ENCODE results near the gene SORCS2. TPM values are rescaled to one million over a fixed set of nuclear protein-coding genes. Genes with fewer than 3 reads are reported as not detected.

SORCS2 gene
- total RNA-seq, 4 donors from 2014 or later = 1.1 to 2.5 (median 2.0) TPM

DNA sequence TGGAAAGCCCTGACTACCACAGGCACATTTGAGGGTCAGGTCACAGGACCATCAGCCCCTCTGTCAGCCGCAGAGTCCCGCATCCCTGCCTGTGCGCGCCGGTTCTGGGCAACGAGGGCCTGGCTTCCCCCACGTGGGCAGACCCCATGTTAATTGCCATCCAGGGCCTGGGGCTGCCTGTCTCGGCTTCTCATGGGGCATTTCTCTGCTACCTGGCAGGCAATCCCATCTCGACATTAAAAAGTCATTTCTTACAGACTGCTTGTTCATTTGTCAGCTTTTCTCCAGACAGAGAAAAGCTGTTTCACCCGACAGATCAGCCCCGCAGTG lies 45.6 kb upstream of the SORCS2 start:
- TF ChIP-seq CTCF (IDR thresholded peaks at IDR 0.05) (no peak), POLR2A (IDR thresholded peaks at IDR 0.05) (no peak)
- Histone ChIP-seq H3K27me3 (peaks cover 0 to 35% (median 0%) of the 10 kb centered on the region in 4 donors), H3K4me3 (no peak overlapping the region), H3K27ac (no peak overlapping the region), H3K9me3 (no peaks in the 10 kb centered on the region), H3K36me3 (no peaks in the 10 kb centered on the region), H3K4me1 (peaks cover 0 to 19% (median 0%) of the 10 kb centered on the region in 3 donors)
- 60 to 79% methylated on average over 6 to 10 of the region's 11 CpGs for WGBS, 2 donors
- DNase-seq = no peak
- intact Hi-C loops (cut with DNase I) = no loop called here

DNA sequence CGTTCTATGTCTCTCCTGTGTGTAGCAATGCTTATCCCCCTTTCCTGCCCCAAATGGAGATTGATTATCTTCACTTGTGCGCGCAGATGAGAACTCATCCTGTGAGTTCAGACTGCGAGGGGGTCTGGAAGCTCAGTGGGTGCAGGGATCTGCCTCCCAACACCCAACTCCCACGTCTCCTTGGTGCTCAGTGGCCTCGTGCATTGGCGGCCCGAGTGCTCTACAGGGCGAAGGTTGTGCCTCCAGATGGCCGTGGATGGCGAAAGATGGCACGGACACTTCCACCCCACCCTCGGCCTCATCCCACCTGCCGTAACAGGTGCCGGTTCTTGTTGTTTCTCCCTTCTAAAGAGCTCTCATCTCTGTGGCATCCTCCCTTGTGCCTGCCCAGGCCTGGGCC lies 45.1 kb upstream of the SORCS2 start:
- Histone ChIP-seq H3K36me3 (no peaks in the 10 kb centered on the region), H3K27ac (no peak overlapping the region), H3K4me1 (peaks cover 0 to 19% (median 0%) of the 10 kb centered on the region in 3 donors), H3K27me3 (peaks cover 0 to 35% (median 0%) of the 10 kb centered on the region in 4 donors), H3K4me3 (no peak overlapping the region), H3K9me3 (no peaks in the 10 kb centered on the region)
- no peak for DNase-seq
- TF ChIP-seq CTCF (IDR thresholded peaks at IDR 0.05) = no peak
- TF ChIP-seq POLR2A (IDR thresholded peaks at IDR 0.05) = no peak
- intact Hi-C loops (cut with DNase I) = no loop called here
- 83% methylated on average over 6 to 15 of the region's 15 CpGs for WGBS, 2 donors

DNA sequence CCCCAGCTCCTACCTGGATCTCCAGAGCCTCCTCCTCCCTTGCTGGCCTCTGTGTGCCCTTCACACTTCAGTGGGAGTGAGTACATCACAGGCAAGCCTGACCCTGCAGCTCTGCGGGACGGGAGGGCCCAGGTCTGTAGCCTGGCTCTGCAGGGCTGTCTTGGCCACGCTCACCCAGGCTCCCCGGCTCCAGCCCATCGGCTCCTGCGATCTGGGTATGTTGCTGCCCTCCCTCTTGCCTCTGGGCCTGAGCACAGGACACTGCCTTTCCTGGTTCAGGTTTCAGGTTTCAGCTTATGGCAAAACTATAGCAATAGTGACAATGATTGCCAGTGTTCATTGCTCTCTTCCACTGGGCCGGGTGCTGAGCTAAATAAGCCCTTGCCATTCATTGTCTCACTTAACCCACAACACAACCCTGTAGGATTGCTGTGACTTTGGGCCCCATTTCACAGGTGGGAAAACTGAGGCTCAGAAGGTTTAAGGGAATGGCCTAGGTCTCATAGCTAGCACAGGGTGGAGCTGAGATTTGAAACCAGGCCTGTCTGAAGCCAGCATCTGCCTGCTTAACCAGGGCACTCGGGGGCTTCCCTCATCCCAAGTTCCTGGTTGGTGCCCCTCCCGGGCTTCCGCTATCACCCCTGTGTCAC lies 44.6 kb upstream of the SORCS2 start:
- H3K9me3 ChIP-seq = no peaks in the 10 kb centered on the region
- no peak for DNase-seq
- peaks cover 0 to 35% (median 0%) of the 10 kb centered on the region in 4 donors for H3K27me3 ChIP-seq
- no peak overlapping the region for H3K4me3 ChIP-seq
- TF ChIP-seq CTCF (IDR thresholded peaks at IDR 0.05) = no peak
- TF ChIP-seq POLR2A (IDR thresholded peaks at IDR 0.05) = no peak
- WGBS, 2 donors = 32 to 57% methylated on average over 3 to 5 of the region's 10 CpGs
- H3K36me3 ChIP-seq = no peaks in the 10 kb centered on the region
- intact Hi-C loops (cut with DNase I) = no loop called here
- no peak overlapping the region for H3K27ac ChIP-seq
- peaks cover 0 to 19% (median 0%) of the 10 kb centered on the region in 3 donors for H3K4me1 ChIP-seq

DNA sequence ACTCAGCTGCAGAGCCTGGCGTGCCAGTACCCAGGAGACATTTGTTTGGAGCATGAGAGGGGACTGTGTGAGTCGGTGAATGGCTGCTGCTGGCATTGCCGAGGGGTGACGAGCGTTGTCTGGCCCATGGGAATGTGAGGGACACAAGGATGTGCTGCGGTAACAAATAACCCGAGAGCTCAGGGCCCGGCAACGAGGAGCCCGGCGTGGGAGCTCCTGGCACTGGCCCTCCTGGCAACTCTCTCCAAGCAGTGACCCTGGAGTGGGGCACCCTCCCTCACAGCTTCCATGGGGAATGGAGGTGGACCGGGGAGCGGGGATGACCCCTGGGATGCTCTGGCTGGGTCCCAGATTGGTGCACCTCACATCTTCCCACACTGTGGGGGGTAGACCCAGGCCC lies 44.0 kb upstream of the SORCS2 start:
- 87 to 97% methylated on average over 5 to 9 of the region's 13 CpGs for WGBS, 2 donors
- no peak overlapping the region for H3K4me3 ChIP-seq
- H3K4me1 ChIP-seq = peaks cover 0 to 19% (median 0%) of the 10 kb centered on the region in 3 donors
- no peak overlapping the region for H3K27ac ChIP-seq
- no peaks in the 10 kb centered on the region for H3K9me3 ChIP-seq
- peaks cover 0 to 35% (median 0%) of the 10 kb centered on the region in 4 donors for H3K27me3 ChIP-seq
- no peak for DNase-seq
- intact Hi-C loops (cut with DNase I) = no loop called here
- TF ChIP-seq CTCF (IDR thresholded peaks at IDR 0.05) = no peak
- no peak for TF ChIP-seq POLR2A (IDR thresholded peaks at IDR 0.05)
- H3K36me3 ChIP-seq = no peaks in the 10 kb centered on the region

DNA sequence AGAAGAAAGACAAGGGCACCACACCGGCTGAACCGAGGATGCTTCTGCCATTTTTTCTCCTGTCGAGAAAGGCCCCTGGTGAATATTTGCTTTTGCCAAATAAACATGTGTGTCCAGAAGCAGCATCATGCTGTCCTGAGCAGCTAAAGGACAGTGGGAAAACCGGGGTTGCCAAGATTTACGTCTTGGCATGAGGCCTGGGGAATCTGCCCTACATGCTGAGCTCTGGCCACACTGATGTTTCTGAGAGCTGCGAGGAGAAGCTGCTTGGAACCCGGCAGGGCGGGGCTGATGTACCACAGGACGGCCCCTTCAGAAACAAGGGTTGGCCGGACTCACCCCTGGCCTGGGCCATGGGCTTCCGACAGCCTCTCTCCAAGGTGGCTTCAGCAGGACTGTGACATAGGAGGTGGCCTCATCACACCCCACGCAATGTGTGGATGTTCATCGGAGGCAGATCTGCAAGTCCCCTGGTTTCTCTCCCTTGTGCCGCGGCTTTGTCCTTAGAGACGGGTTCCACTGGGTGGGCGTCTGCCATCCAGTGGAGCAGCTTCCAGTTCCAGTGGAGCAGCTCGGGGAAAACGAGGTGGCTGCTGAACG lies 42.2 kb upstream of the SORCS2 start:
- 58 to 69% methylated on average over 5 to 19 of the region's 20 CpGs for WGBS, 2 donors
- DNase-seq = no peak
- no peak for TF ChIP-seq POLR2A (IDR thresholded peaks at IDR 0.05)
- no peak for TF ChIP-seq CTCF (IDR thresholded peaks at IDR 0.05)
- no peaks in the 10 kb centered on the region for H3K36me3 ChIP-seq
- peaks cover 0 to 38% (median 0%) of the 10 kb centered on the region in 4 donors for H3K27me3 ChIP-seq
- intact Hi-C loops (cut with DNase I) = no loop called here
- no peak overlapping the region for H3K4me3 ChIP-seq
- H3K27ac ChIP-seq = no peak overlapping the region
- no peaks in the 10 kb centered on the region for H3K9me3 ChIP-seq
- peaks cover 0 to 20% (median 0%) of the 10 kb centered on the region in 3 donors for H3K4me1 ChIP-seq

Data from esophagus squamous epithelium (tissue), 5 donors.